ENCODE measurements around the gene AANAT. TPM values are rescaled to one million over a fixed set of nuclear protein-coding genes. Genes with fewer than 3 reads are reported as not detected.

AANAT gene
- total and polyA plus RNA-seq, 7 experiments from 2014 or later, result not detected

GRCh38 chr17:76474894-76475293, 7.5 kb downstream of the AANAT start:
- Mint-ChIP-seq H3K27ac (no peak overlapping the region), H3K9me3 (no peaks in the 10 kb centered on the region), H3K27me3 (no peaks in the 10 kb centered on the region), H3K4me1 (peaks cover 0 to 5% (median 0%) of the 10 kb centered on the region in 7 donors), H3K36me3 (peaks cover 0 to 18% (median 7%) of the 10 kb centered on the region in 5 donors), H3K4me3 (no peak overlapping the region)
- intact Hi-C loops (cut with micrococcal nuclease), result no loop called here
- no peak for ATAC-seq
- Histone ChIP-seq H3K36me3 (ENCODE audit: control insufficient read depth in 2 of 3, insufficient read depth in 3 of 3, low read length in 3 of 3) (peaks cover 0 to 52% (median 3%) of the 10 kb centered on the region in 3 experiments), H3K9me3 (ENCODE audit: control insufficient read depth in 2 of 3, low read length in 3 of 3) (no peaks in the 10 kb centered on the region), H3K4me3 (ENCODE audit: low read length) (no peak overlapping the region), H3K27ac (ENCODE audit: low read depth, low read length) (no peak overlapping the region), H3K4me1 (ENCODE audit: control insufficient read depth in 2 of 2, insufficient read depth in 2 of 2, low read length in 2 of 2) (no peaks in the 10 kb centered on the region), H3K27me3 (ENCODE audit: control insufficient read depth in 2 of 2, insufficient read depth in 2 of 2, low read length in 2 of 2) (no peaks in the 10 kb centered on the region)
- CTCF ChIA-PET, result interaction anchor here (1.0 to 1.8 kb wide), 2 partner anchors 19 to 27 kb away, joined by 3 to 6 read pairs; partner anchors contain the start of gene RHBDF2
- DNase-seq, result no peak
- POLR2A ChIA-PET, result interaction anchor here (0.8 to 1.0 kb wide), 3 partner anchors 17 to 27 kb away, joined by 3 to 4 read pairs (median 3); no protein-coding TSS in a partner anchor

GRCh38 chr17:76475302-76475701, 7.9 kb downstream of the AANAT start:
- Mint-ChIP-seq H3K27me3 (no peaks in the 10 kb centered on the region), H3K4me3 (no peak overlapping the region), H3K27ac (no peak overlapping the region), H3K36me3 (peaks cover 0 to 18% (median 7%) of the 10 kb centered on the region in 5 donors), H3K4me1 (peaks cover 0 to 5% (median 0%) of the 10 kb centered on the region in 7 donors), H3K9me3 (no peaks in the 10 kb centered on the region)
- no peak overlapping the region for H3K27ac ChIP-seq (ENCODE audit: low read depth, low read length)
- ChIA-PET POLR2A (interaction anchor here (0.8 to 1.0 kb wide), 3 partner anchors 17 to 27 kb away, joined by 3 to 4 read pairs (median 3); no protein-coding TSS in a partner anchor), CTCF (interaction anchor here (1.8 to 2.9 kb wide), 2 partner anchors 8 to 18 kb away, joined by 6 to 8 read pairs; partner anchors contain the start of gene AANAT)
- peaks cover 0 to 52% (median 3%) of the 10 kb centered on the region in 3 experiments for H3K36me3 ChIP-seq (ENCODE audit: control insufficient read depth in 2 of 3, insufficient read depth in 3 of 3, low read length in 3 of 3)
- H3K27me3 ChIP-seq (ENCODE audit: control insufficient read depth in 2 of 2, insufficient read depth in 2 of 2, low read length in 2 of 2), result no peaks in the 10 kb centered on the region
- DNase-seq (no peak), ATAC-seq (no peak)
- intact Hi-C loops (cut with micrococcal nuclease), result no loop called here
- no peak overlapping the region for H3K4me3 ChIP-seq (ENCODE audit: low read length)
- H3K9me3 ChIP-seq (ENCODE audit: control insufficient read depth in 2 of 3, low read length in 3 of 3), result no peaks in the 10 kb centered on the region
- no peaks in the 10 kb centered on the region for H3K4me1 ChIP-seq (ENCODE audit: control insufficient read depth in 2 of 2, insufficient read depth in 2 of 2, low read length in 2 of 2)

GRCh38 chr17:76476736-76477135, 9.3 kb downstream of the AANAT start:
- ChIA-PET CTCF (interaction anchor here (2.9 kb wide), 1 partner anchor 10 kb away, joined by 8 read pairs; the partner anchor contains the start of gene AANAT), POLR2A (interaction anchor here (1.3 kb wide), 1 partner anchor 9 kb away, joined by 4 read pairs; no protein-coding TSS in a partner anchor)
- ATAC-seq (no peak), DNase-seq (no peak)
- H3K27me3 Mint-ChIP-seq, result no peaks in the 10 kb centered on the region
- no peak overlapping the region for H3K27ac Mint-ChIP-seq
- H3K9me3 Mint-ChIP-seq, result no peaks in the 10 kb centered on the region
- Histone ChIP-seq H3K27ac (ENCODE audit: low read depth, low read length) (no peak overlapping the region), H3K36me3 (ENCODE audit: control insufficient read depth in 2 of 3, insufficient read depth in 3 of 3, low read length in 3 of 3) (peaks cover 0 to 39% (median 3%) of the 10 kb centered on the region in 3 experiments), H3K4me3 (ENCODE audit: low read length) (no peak overlapping the region), H3K9me3 (ENCODE audit: control insufficient read depth in 2 of 3, low read length in 3 of 3) (no peaks in the 10 kb centered on the region), H3K4me1 (ENCODE audit: control insufficient read depth in 2 of 2, insufficient read depth in 2 of 2, low read length in 2 of 2) (no peaks in the 10 kb centered on the region), H3K27me3 (ENCODE audit: control insufficient read depth in 2 of 2, insufficient read depth in 2 of 2, low read length in 2 of 2) (no peaks in the 10 kb centered on the region)
- intact Hi-C loops (cut with micrococcal nuclease), result no loop called here
- no peak overlapping the region for H3K4me3 Mint-ChIP-seq
- H3K36me3 Mint-ChIP-seq, result peaks cover 0 to 19% (median 7%) of the 10 kb centered on the region in 5 donors
- H3K4me1 Mint-ChIP-seq, result peaks cover 0 to 6% (median 0%) of the 10 kb centered on the region in 7 donors

- peaks cover 0 to 31% (median 3%) of the 10 kb centered on the region in 3 experiments for H3K36me3 ChIP-seq (ENCODE audit: control insufficient read depth in 2 of 3, insufficient read depth in 3 of 3, low read length in 3 of 3)
- no peak overlapping the region for H3K27ac Mint-ChIP-seq
- ChIA-PET POLR2A (no interaction called here), CTCF (interaction anchor here (2.9 kb wide), 1 partner anchor 11 kb away, joined by 8 read pairs; the partner anchor contains the start of gene AANAT)
- ATAC-seq (no peak), DNase-seq (no peak)
- H3K4me1 ChIP-seq (ENCODE audit: control insufficient read depth in 2 of 2, insufficient read depth in 2 of 2, low read length in 2 of 2), result no peaks in the 10 kb centered on the region
- H3K4me3 ChIP-seq (ENCODE audit: low read length), result no peak overlapping the region
- H3K27me3 ChIP-seq (ENCODE audit: control insufficient read depth in 2 of 2, insufficient read depth in 2 of 2, low read length in 2 of 2), result no peaks in the 10 kb centered on the region
- H3K9me3 Mint-ChIP-seq, result no peaks in the 10 kb centered on the region
- H3K4me3 Mint-ChIP-seq, result no peak overlapping the region
- no peak overlapping the region for H3K27ac ChIP-seq (ENCODE audit: low read depth, low read length)
- peaks cover 0 to 10% (median 0%) of the 10 kb centered on the region in 7 donors for H3K4me1 Mint-ChIP-seq
- no peaks in the 10 kb centered on the region for H3K27me3 Mint-ChIP-seq
- peaks cover 0 to 19% (median 7%) of the 10 kb centered on the region in 5 donors for H3K36me3 Mint-ChIP-seq
- intact Hi-C loops (cut with micrococcal nuclease), result no loop called here
- no peaks in the 10 kb centered on the region for H3K9me3 ChIP-seq (ENCODE audit: control insufficient read depth in 2 of 3, low read length in 3 of 3)
Measured at GRCh38 chr17:76477576-76477975, 10.2 kb downstream of the AANAT start.

- H3K4me1 ChIP-seq (ENCODE audit: control insufficient read depth in 2 of 2, insufficient read depth in 2 of 2, low read length in 2 of 2), result no peaks in the 10 kb centered on the region
- intact Hi-C loops (cut with micrococcal nuclease), result no loop called here
- H3K27me3 Mint-ChIP-seq, result no peaks in the 10 kb centered on the region
- H3K36me3 ChIP-seq (ENCODE audit: control insufficient read depth in 2 of 3, insufficient read depth in 3 of 3, low read length in 3 of 3), result peaks cover 0 to 25% (median 3%) of the 10 kb centered on the region in 3 experiments
- no peaks in the 10 kb centered on the region for H3K9me3 Mint-ChIP-seq
- H3K4me1 Mint-ChIP-seq, result peaks cover 0 to 12% (median 0%) of the 10 kb centered on the region in 7 donors
- no peak overlapping the region for H3K4me3 Mint-ChIP-seq
- no peak overlapping the region for H3K4me3 ChIP-seq (ENCODE audit: low read length)
- H3K9me3 ChIP-seq (ENCODE audit: control insufficient read depth in 2 of 3, low read length in 3 of 3), result no peaks in the 10 kb centered on the region
- H3K27ac ChIP-seq (ENCODE audit: low read depth, low read length), result no peak overlapping the region
- POLR2A ChIA-PET, result no interaction called here
- no peak overlapping the region for H3K27ac Mint-ChIP-seq
- ATAC-seq (no peak), DNase-seq (no peak)
- CTCF ChIA-PET, result interaction anchor here (2.9 kb wide), 1 partner anchor 11 kb away, joined by 8 read pairs; the partner anchor contains the start of gene AANAT
- no peaks in the 10 kb centered on the region for H3K27me3 ChIP-seq (ENCODE audit: control insufficient read depth in 2 of 2, insufficient read depth in 2 of 2, low read length in 2 of 2)
- peaks cover 0 to 19% (median 7%) of the 10 kb centered on the region in 5 donors for H3K36me3 Mint-ChIP-seq
Measured at GRCh38 chr17:76478097-76478496, 10.7 kb downstream of the AANAT start.

GRCh38 chr17:76478730-76479514, 11.5 kb downstream of the AANAT start:
- Mint-ChIP-seq H3K27me3 (no peaks in the 10 kb centered on the region), H3K9me3 (no peaks in the 10 kb centered on the region), H3K4me3 (no peak overlapping the region), H3K27ac (no peak overlapping the region), H3K36me3 (peaks cover 0 to 19% (median 7%) of the 10 kb centered on the region in 5 donors), H3K4me1 (peaks cover 0 to 17% (median 0%) of the 10 kb centered on the region in 7 donors)
- Histone ChIP-seq H3K36me3 (ENCODE audit: control insufficient read depth in 2 of 3, insufficient read depth in 3 of 3, low read length in 3 of 3) (peaks cover 0 to 17% (median 0%) of the 10 kb centered on the region in 3 experiments), H3K4me3 (ENCODE audit: low read length) (no peak overlapping the region), H3K27ac (ENCODE audit: low read depth, low read length) (no peak overlapping the region), H3K4me1 (ENCODE audit: control insufficient read depth in 2 of 2, insufficient read depth in 2 of 2, low read length in 2 of 2) (no peaks in the 10 kb centered on the region), H3K9me3 (ENCODE audit: control insufficient read depth in 2 of 3, low read length in 3 of 3) (no peaks in the 10 kb centered on the region), H3K27me3 (ENCODE audit: control insufficient read depth in 2 of 2, insufficient read depth in 2 of 2, low read length in 2 of 2) (no peaks in the 10 kb centered on the region)
- intact Hi-C loops (cut with micrococcal nuclease), result no loop called here
- ChIA-PET POLR2A (interaction anchor here (1.5 kb wide), 1 partner anchor 13 kb away, joined by 5 read pairs; no protein-coding TSS in a partner anchor), CTCF (no interaction called here)
- no peak for ATAC-seq
- no peak for DNase-seq

Measured in naive thymus-derived CD4-positive, alpha-beta T cell (primary cell).